ENCODE data around the gene BMP8B. TPM values are rescaled to one million over a fixed set of nuclear protein-coding genes. Genes with fewer than 3 reads are reported as not detected.
"Not testable (repeated sequence)": the region's sequence is repeated elsewhere in the genome, so short reads cannot be mapped to it uniquely, and the experiment has no call there.

Gene BMP8B
- polyA plus RNA-seq, 4 donors: 1.4 to 4.0 (median 2.7) TPM

DNA sequence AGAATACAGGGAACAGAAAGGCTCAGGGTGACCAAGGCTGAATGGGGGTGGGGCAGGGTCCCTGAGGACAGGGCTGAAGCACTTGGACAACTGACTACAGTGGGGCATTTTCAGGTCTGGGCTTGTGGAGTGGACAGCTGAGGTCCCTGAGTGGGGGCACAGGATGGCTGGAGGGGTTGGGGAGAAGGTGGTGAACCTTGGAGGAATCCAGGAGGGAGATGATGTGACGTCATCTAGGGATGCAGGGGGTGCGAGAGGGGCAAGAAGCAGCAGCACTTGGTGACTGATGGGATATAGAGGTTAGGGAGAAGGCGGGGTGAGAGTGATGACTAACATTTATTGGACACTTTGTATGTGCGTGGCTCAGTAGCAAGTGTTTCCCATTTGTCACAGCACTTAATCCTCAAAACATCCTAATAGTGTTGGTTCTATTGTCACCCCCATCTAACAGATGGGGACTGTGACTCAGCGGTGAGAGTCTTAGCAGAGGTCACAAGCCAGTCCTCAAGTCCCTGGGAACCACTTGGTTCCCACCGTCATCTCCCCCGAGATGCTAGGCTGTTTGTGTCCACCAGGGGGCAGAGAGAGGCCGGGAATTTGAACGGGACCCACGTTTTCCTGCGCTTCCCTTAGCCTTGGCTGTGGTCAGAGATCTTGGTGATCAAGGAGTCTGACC is 27.9 kb upstream of the BMP8B start:
- peak in 2 of 4 donors; percentile 42 to 53 for DNase-seq (ENCODE audit: low read depth in 4 of 4, low spot score in 2 of 4)

DNA sequence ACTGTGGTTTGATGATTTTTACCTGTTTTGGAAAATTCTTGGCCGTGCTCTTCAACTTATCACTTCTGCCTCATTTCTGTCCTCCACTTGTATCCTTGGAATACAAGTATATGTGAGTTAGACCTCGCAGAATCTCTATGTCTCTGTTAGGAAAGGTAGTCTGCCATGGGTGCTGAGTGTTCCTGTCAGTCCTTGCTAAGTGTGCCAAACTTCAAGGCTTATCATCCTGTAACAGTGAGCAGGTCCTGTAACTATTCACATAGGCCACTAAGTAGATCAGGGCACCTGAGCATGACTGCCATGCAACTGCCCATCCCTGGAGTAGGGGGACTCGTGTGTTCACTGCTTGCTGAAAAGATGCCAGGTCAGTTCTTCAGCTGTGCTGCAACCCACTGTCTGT is 24.2 kb upstream of the BMP8B start:
- DNase-seq (ENCODE audit: low read depth in 4 of 4, low spot score in 2 of 4): no peak

GRCh38 chr1:39808784-39809517 is 20.3 kb upstream of the BMP8B start:
- DNase-seq (ENCODE audit: low read depth in 4 of 4, low spot score in 2 of 4): no peak

DNA sequence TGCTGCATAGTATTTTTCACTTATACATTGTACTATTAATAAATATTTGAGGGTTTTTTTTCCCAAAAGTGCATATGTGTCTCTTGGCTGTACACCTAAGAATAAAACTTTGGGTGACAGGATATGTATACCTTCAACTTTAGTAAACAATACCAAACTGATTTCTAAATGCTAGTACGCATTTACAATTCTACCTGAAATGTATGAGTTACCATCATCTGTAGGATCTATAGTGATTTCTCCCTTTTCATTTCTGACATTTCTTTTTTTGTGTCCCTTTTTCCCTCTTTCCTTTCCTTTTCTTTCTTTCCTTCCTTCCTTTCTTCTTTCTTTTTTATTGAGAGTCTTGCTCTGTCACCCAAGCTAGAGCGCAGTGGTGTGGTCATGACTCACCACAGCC is 16.7 kb upstream of the BMP8B start:
- DNase-seq (ENCODE audit: low read depth in 4 of 4, low spot score in 2 of 4): no peak

GRCh38 chr1:39802496-39803260 is 14.0 kb upstream of the BMP8B start:
- no peak for DNase-seq (ENCODE audit: low read depth in 4 of 4, low spot score in 2 of 4)

DNA sequence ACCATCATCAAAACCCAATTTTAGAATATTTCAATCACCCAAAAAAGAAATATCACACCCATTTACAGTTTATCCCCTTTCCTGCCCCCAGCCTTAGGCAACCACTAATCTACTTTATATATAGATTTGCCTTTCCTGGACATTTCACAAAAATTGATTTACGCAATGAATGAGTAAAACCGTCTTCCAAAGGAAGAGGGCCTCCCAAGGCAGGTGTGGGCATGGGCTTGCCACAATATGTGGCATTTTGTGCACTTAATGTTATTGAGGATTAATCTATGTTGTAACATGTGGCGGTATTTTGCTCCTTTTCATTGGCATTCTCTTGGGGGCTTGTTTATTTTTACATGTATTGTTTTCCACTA is 11.8 kb upstream of the BMP8B start:
- DNase-seq (ENCODE audit: low read depth in 4 of 4, low spot score in 2 of 4): no peak

GRCh38 chr1:39799770-39800470 is 11.3 kb upstream of the BMP8B start:
- no peak for DNase-seq (ENCODE audit: low read depth in 4 of 4, low spot score in 2 of 4)

DNA sequence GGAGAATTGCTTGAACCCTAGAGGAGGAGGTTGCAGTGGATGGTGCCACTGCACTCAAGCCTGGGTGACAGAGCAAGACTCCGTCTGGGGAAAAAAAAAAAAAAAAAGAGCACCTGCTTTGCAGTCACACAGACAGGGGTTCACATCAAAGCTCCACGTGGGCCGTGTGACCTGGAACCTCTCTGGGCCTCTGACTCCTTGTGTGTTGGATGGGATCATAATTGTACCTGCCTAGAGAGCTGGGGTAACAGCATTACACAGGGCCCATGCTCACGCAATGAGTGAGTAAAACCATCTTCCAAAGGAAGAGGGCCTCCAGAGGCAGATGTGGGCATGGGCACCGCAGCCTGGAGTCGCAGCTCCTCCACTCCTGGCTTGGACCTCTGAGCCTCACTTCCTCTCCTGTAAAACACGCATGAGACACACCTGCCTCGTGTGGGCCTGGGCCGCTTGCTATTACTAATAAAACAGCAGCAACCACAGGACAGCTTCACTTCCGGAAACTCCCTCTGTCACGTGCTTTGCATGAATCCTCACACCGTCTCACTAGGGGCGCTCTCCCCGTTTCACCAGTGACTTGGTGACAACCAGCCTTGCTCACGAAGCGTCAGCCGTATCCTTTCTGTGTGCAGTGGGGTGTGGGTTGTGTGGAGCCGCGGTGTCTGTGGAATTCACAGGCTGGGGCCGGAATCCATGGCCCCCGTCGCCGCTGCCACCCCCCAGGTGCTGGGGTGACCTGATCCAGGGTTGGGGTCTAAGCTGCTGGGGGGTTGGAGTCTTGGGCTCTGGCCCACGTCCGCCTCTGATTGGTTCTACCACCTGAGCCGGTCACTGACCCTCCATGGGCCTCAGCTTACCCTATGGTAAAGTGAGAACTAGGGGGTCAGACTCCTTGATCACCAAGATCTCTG is 10.4 kb upstream of the BMP8B start:
- not testable (repeated sequence) for DNase-seq (ENCODE audit: low read depth in 4 of 4, low spot score in 2 of 4)

DNA sequence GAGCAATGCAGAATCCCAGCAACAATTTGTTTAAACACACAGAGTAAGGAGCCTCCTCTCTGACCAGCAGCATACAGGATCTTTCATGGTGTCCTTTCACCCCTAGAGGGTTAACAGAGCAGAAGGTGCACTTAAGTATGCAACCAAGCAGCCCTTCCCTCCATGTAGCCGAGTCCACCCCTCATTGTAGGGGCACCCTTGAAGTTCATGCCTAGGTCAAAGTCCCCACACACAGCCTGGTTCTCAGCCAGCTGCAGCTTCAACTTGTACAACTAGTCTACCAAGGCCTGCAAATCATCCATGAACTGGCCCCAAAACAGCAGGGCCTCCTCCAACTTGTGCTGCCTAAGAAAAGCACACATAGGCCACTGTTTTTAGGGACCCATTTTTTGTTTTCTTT is 7.0 kb upstream of the BMP8B start:
- no peak for DNase-seq (ENCODE audit: low read depth in 4 of 4, low spot score in 2 of 4)

- DNase-seq (ENCODE audit: low read depth in 4 of 4, low spot score in 2 of 4): no peak
Measured at GRCh38 chr1:39791838-39792237, 3.2 kb upstream of the BMP8B start.

GRCh38 chr1:39789571-39790110 is 976 bp upstream of the BMP8B start:
- no peak for DNase-seq (ENCODE audit: low read depth in 4 of 4, low spot score in 2 of 4)

- no peak for DNase-seq (ENCODE audit: low read depth in 4 of 4, low spot score in 2 of 4)
Measured at GRCh38 chr1:39788426-39788757, 273 bp downstream of the BMP8B start.

GRCh38 chr1:39787964-39788363 is 701 bp downstream of the BMP8B start:
- DNase-seq (ENCODE audit: low read depth in 4 of 4, low spot score in 2 of 4): not testable (repeated sequence)

DNA sequence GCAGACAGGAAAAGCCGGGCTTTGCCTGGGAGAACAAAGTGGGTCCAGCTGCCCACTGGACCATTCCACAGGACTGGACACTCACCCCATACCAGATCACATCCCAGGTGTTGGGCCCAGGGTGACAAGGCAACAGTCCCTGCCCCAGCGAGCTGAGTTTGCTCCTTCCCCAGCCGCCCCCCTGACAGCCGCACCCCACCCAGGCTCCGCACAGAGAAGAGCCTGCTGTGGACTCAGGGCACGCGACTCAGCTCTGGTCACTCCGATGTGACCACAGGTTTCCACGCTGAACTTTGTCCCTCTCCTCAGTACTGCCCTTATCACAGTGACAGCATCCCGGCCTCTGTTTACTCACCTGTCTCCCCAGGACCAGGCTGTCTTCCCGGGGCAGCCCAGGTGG is 1.2 kb downstream of the BMP8B start:
- DNase-seq (ENCODE audit: low read depth in 4 of 4, low spot score in 2 of 4): no peak

- DNase-seq (ENCODE audit: low read depth in 4 of 4, low spot score in 2 of 4): not testable (repeated sequence)
Measured at GRCh38 chr1:39787108-39787375, 1.6 kb downstream of the BMP8B start.

DNA sequence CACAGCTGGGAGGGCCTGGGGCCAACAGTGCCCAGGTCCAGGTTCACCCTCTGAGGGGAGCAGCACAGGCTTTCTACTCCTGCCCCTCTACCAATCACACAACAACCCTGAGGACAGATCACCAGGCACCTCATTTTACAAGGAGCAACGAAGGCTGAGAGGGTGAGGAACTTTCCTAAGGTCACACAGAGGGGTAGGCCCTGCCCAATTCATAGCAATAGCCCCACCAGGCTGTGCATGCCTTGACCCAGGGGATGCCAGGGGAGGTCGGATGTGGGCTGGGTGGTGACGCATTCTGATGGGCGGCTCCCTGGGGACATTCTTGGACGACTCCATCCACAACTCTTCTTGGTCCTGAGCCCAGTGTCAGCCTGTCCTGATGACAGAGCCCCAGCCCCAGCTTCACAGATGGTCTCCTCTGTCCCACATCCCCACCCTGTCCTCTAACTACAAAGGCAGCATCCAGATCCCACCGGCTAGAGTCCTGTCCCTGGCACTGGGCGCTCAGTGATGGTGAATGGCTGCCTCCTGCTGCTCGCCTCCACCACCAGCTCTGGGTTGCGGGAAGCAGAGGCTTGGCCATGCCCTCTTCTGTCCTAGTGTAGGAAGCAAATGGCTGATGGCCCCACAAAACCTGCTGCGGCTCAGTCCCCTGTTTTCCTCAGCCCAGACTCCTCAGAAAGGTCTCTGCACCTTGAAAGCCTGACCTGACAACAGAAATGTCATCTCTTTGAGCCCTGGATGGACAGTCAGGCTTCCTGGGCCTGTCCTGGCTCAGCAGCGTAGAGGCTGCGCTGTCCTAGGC is 2.2 kb downstream of the BMP8B start:
- DNase-seq (ENCODE audit: low read depth in 4 of 4, low spot score in 2 of 4): not testable (repeated sequence)

- DNase-seq (ENCODE audit: low read depth in 4 of 4, low spot score in 2 of 4): not testable (repeated sequence)
Measured at GRCh38 chr1:39782685-39783084, 6.0 kb downstream of the BMP8B start.

DNA sequence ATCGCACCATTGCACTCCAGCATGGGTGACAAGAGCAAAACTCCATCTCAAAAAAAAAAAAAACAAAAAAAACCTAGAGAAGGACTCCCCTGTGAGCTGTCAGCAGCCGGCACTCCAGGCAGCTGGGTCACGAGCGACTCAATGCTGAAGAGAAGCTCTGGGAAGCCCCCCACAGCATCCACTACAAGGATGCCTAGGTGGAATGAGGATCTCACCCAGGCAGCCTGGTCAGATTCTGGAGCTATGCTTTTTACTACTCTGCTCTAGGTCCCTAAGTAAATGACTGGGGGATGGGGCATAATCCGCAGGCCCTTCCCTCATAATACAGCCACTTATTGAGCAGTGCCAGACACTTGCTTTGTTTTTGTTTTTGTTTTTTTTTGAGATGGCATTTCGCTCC is 6.6 kb downstream of the BMP8B start:
- DNase-seq (ENCODE audit: low read depth in 4 of 4, low spot score in 2 of 4): no peak

DNA sequence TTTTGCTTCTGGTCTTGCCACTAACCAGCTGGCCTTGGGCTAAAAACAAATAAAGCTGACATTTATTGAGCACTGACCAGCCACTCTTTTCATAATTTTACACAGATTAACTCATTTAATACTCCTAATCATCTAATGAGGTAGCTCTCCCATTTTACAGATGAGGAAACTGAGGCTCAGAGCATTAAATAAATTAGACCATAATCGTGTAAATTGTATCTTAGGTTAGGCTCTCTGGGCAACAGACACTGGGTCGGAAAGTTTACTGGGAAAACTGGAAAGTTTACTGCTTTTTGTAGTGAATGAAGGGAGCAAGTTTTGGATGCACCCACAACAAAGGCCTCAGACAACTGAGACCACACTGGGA is 7.3 kb downstream of the BMP8B start:
- DNase-seq (ENCODE audit: low read depth in 4 of 4, low spot score in 2 of 4): no peak

Measured in left renal cortex interstitium (tissue), 4 donors.